Keratinocyte (primary cell): ENCODE results near the gene SDR42E2. TPM values are rescaled to one million over a fixed set of nuclear protein-coding genes. Genes with fewer than 3 reads are reported as not detected.
"Not testable (repeated sequence)": the region's sequence is repeated elsewhere in the genome, so short reads cannot be mapped to it uniquely, and the experiment has no call there.

Source experiments
- DNase-seq: peaks from one replicate; pipeline ENCODE4 v3.0.0-alpha.2; 2011; ENCODE audit warnings: low read depth, missing footprints, low spot score
- FAIRE-seq: peaks from 2 replicates; lab custom pipeline; 2011; peaks lifted over from hg19 to GRCh38; lab: Jason Lieb, UNC
- H2AFZ ChIP-seq: 2 replicates; pipeline ENCODE4 v1.6.0; 2012; ENCODE audit warnings: low read length, control low read depth, inconsistent platforms; ENCODE audit not compliant: control insufficient read depth
- H3K27ac ChIP-seq: 2 replicates; pipeline ENCODE4 v1.5.1; 2011; ENCODE audit warnings: low read length; ENCODE audit not compliant: control insufficient read depth, insufficient read depth
- H3K27me3 ChIP-seq: 3 replicates; pipeline ENCODE4 v1.6.0; 2011; ENCODE audit warnings: low read length; ENCODE audit not compliant: control insufficient read depth, insufficient read depth; ENCODE audit errors: extremely low read depth
- H3K36me3 ChIP-seq, 2 experiments: 2 replicates in 1 of 2; 3 replicates in 1 of 2; pipeline ENCODE4 v1.5.1; 2011; ENCODE audit warnings: low read length in 2 of 2, mild to moderate bottlenecking in 1 of 2; ENCODE audit not compliant: control insufficient read depth in 2 of 2, insufficient read depth in 2 of 2; ENCODE audit errors: extremely low read depth in 1 of 2
- H3K4me1 ChIP-seq: 3 replicates; pipeline ENCODE4 v1.5.1; 2011; ENCODE audit warnings: low read length; ENCODE audit not compliant: control insufficient read depth, insufficient read depth; ENCODE audit errors: extremely low read depth
- H3K4me2 ChIP-seq: 3 replicates; pipeline ENCODE4 v1.6.0; 2011; ENCODE audit warnings: low read depth, low read length; ENCODE audit not compliant: control insufficient read depth, insufficient read depth; ENCODE audit errors: extremely low read depth
- H3K4me3 ChIP-seq, 3 experiments: fragments of 200-600 bp in 1 of 3; sonication (generic) in 1 of 3; 2 replicates in 2 of 3; 3 replicates in 1 of 3; pipeline ENCODE4 v1.5.1; 2011 to 2016; ENCODE audit warnings: low read length in 3 of 3, mild to moderate bottlenecking in 3 of 3, control low read depth in 2 of 3, inconsistent platforms in 1 of 3, low read depth in 1 of 3, mixed read lengths in 1 of 3, mixed run types in 1 of 3, moderate library complexity in 1 of 3; ENCODE audit not compliant: control insufficient read depth in 2 of 3, insufficient read depth in 2 of 3; ENCODE audit errors: extremely low read depth in 1 of 3
- H3K79me2 ChIP-seq: 2 replicates; pipeline ENCODE4 v1.6.0; 2012; ENCODE audit warnings: low read length; ENCODE audit not compliant: control insufficient read depth, insufficient read depth
- H3K9ac ChIP-seq: 3 replicates; pipeline ENCODE4 v1.6.0; 2011; ENCODE audit warnings: low read length; ENCODE audit not compliant: control insufficient read depth, insufficient read depth; ENCODE audit errors: extremely low read depth
- H3K9me1 ChIP-seq: 3 replicates; pipeline ENCODE4 v1.6.0; 2011; ENCODE audit warnings: low read length; ENCODE audit not compliant: control insufficient read depth, insufficient read depth; ENCODE audit errors: extremely low read depth
- H3K9me3 ChIP-seq: 2 replicates; pipeline ENCODE4 v1.5.1; 2012; ENCODE audit warnings: low read depth, low read length; ENCODE audit not compliant: control insufficient read depth
- H4K20me1 ChIP-seq: 3 replicates; pipeline ENCODE4 v1.6.0; 2011; ENCODE audit warnings: low read length; ENCODE audit not compliant: control insufficient read depth, insufficient read depth; ENCODE audit errors: extremely low read depth
- EZH2 ChIP-seq: IDR thresholded peaks from one replicate; pipeline ENCODE4 v1.6.1; 2012; ENCODE audit warnings: inconsistent platforms, mild to moderate bottlenecking, low read length, moderate library complexity
- dilution Hi-C: fragments of 300-500 bp; cut with MboI; formaldehyde crosslinking; loops from one replicate; pipeline ENCODE4 v1.7.0; 2020; ENCODE audit warnings: low sequenced_read_pairs; ENCODE audit not compliant: extremely low pct_ligation_motif_present
- polyA plus RNA-seq, 5 experiments: library from polyadenylated mRNA; depleted of rRNA in 3 of 5; stranded (reverse) in 3 of 5; stranded (forward) in 1 of 5; unstranded in 1 of 5; fragments of >200 nt; gene quantifications; 1 replicate in 1 of 5; 2 replicates in 3 of 5; 3 replicates in 1 of 5; pipeline versions ENCODE4 v1.2.1 to v1.2.3, GENCODE V29; 2011 to 2012; ENCODE audit warnings: missing spikeins in 2 of 5, low read depth in 1 of 5, low replicate concordance in 1 of 5
- TF ChIP-seq, protein P1 (sequence below), 3 experiments: IDR thresholded peaks in 1 of 3; conservative IDR thresholded peaks in 1 of 3; optimal IDR thresholded peaks in 1 of 3; 2 replicates in 2 of 3; 3 replicates in 1 of 3; pipeline versions ENCODE3 to v1.5.1; 2011; ENCODE audit warnings: low read length in 3 of 3, mild to moderate bottlenecking in 3 of 3, moderate library complexity in 2 of 3, control low read depth in 1 of 3, inconsistent platforms in 1 of 3; ENCODE audit not compliant: insufficient read depth in 2 of 3; ENCODE audit errors: extremely low read depth in 1 of 3

The SDR42E2 gene
- polyA plus RNA-seq, 1 donor (not counting 4 experiments of a cell fraction or from before 2014, with no cell fraction given), result not detected

DNA sequence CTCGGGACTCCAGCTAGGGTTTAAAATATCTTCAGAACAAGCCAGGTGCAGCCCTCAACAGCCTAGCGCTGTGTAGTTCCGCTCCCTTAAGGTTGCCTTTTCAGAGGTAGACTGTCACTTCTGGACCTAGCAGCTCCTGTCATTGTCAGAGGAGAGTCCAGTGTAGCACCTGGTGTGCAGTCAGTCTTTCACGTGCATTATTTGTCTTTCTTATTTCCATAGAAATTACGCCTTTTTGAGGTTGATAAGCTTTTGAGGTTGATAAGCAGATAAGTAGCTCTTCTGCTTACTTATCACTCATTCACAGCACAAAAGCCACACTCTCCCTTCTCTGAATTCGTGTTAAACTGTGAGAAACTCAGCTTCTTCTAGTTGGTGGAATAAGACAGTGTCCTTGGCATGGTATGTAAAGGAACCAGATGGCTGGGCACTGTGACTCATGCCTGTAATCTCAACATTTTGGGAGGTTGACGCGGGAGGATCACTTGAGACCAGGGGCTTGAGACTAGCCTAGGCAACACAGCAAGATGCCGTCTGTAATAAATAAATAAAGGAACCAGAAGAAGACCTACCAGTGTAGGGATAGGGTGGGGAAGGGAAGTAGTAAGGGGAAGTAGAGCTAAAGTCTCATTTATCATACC lies 54.0 kb downstream of the SDR42E2 start:
- Histone ChIP-seq H3K4me2 (no peak overlapping the region), H3K27me3 (no peaks in the 10 kb centered on the region), H3K9ac (no peak overlapping the region), H4K20me1 (no peaks in the 10 kb centered on the region), H3K36me3 (peaks cover 3 to 4% of the 10 kb centered on the region in 2 experiments), H3K27ac (no peak overlapping the region), H3K4me3 (no peak overlapping the region), H3K9me1 (peaks cover 2% of the 10 kb centered on the region), H3K79me2 (peaks cover 32% of the 10 kb centered on the region), H2AFZ (no peak overlapping the region), H3K9me3 (no peaks in the 10 kb centered on the region), H3K4me1 (no peaks in the 10 kb centered on the region)
- TF ChIP-seq EZH2, result no peak
- TF ChIP-seq, protein P1, sequence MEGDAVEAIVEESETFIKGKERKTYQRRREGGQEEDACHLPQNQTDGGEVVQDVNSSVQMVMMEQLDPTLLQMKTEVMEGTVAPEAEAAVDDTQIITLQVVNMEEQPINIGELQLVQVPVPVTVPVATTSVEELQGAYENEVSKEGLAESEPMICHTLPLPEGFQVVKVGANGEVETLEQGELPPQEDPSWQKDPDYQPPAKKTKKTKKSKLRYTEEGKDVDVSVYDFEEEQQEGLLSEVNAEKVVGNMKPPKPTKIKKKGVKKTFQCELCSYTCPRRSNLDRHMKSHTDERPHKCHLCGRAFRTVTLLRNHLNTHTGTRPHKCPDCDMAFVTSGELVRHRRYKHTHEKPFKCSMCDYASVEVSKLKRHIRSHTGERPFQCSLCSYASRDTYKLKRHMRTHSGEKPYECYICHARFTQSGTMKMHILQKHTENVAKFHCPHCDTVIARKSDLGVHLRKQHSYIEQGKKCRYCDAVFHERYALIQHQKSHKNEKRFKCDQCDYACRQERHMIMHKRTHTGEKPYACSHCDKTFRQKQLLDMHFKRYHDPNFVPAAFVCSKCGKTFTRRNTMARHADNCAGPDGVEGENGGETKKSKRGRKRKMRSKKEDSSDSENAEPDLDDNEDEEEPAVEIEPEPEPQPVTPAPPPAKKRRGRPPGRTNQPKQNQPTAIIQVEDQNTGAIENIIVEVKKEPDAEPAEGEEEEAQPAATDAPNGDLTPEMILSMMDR (optimal IDR thresholded peaks at IDR 0.05 in 1 of 3, IDR thresholded peaks at IDR 0.05 in 1 of 3, conservative IDR thresholded peaks at IDR 0.05 in 1 of 3; ENCODE audit: extremely low read depth in 1 of 3, insufficient read depth in 2 of 3, low read length in 3 of 3), result no peak
- dilution Hi-C loops, result no loop called here
- DNase-seq (no peak), FAIRE-seq (no peak)

DNA sequence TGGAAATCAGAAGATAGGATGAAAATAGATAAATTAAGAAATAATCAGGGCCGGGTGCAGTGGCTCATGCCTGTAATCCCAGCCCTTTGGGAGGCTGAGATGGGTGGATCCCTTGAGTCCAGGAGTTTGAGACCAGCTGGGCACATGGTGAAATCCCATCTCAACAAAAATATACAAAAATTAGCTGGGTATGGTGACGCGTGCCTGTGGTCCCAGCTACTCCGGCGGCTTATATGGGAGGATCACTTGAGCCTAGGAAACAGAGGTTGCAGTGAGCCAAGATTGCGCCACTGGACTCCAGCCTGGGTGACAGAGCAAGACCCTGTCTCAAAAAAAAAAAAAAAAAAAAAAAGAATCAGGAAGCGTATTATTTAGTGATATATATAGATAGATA lies 54.5 kb downstream of the SDR42E2 start:
- H3K9ac ChIP-seq, H4K20me1 ChIP-seq, H3K9me3 ChIP-seq, FAIRE-seq, H3K4me2 ChIP-seq, DNase-seq, H3K36me3 ChIP-seq, H3K9me1 ChIP-seq, H3K4me3 ChIP-seq, H3K27ac ChIP-seq, dilution Hi-C loops, H3K27me3 ChIP-seq, H3K4me1 ChIP-seq, H2AFZ ChIP-seq: not testable (repeated sequence)
- peaks cover 28% of the 10 kb centered on the region for H3K79me2 ChIP-seq
